K562 (cell line): ENCODE data around the gene CLIP1. TPM values are rescaled to one million over a fixed set of nuclear protein-coding genes. Genes with fewer than 3 reads are reported as not detected.

Source experiments
- CBX2 ChIP-seq: fragments of 200-600 bp; sonication (generic); IDR thresholded peaks from one replicate; pipeline ENCODE4 v1.6.1; 2012; ENCODE audit warnings: mild to moderate bottlenecking, low read length, inconsistent platforms; ENCODE audit not compliant: insufficient read depth, poor library complexity, severe bottlenecking
- CEBPG ChIP-seq, 3 experiments: fragments of 200-800 bp in 1 of 3; sonication (Bioruptor generic) in 1 of 3; sonication (generic) in 1 of 3; formaldehyde crosslinking in 1 of 3; IDR thresholded peaks in 2 of 3; conservative IDR thresholded peaks in 1 of 3; 2 replicates each; pipeline versions ENCODE4 v1.6.1 to v1.8.0; 2016 to 2022; ENCODE audit warnings: missing compliant biosample characterization in 2 of 3, missing genetic modification characterization in 2 of 3, mild to moderate bottlenecking in 1 of 3, missing genetic modification reagents in 1 of 3
- CHD4 ChIP-seq: fragments of 200-600 bp; sonication (generic); IDR thresholded peaks from 3 replicates; pipeline ENCODE4 v1.6.1; 2012; ENCODE audit warnings: low read depth, mild to moderate bottlenecking, mixed read lengths, low read length, inconsistent platforms; ENCODE audit not compliant: insufficient read depth, insufficient replicate concordance, poor library complexity, severe bottlenecking
- FOS ChIP-seq: IDR thresholded peaks from 3 replicates; pipeline ENCODE4 v1.6.1; 2011; ENCODE audit not compliant: insufficient read length; ENCODE audit errors: extremely low read depth
- FOXM1 ChIP-seq, 2 experiments: fragments of 450-650 bp in 1 of 2; sonication (generic) in 1 of 2; formaldehyde crosslinking in 1 of 2; IDR thresholded peaks; 2 replicates each; pipeline versions ENCODE4 v1.6.1 to v1.9.0; 2017 to 2022; ENCODE audit warnings: low read depth in 2 of 2, mild to moderate bottlenecking in 2 of 2, missing genetic modification reagents in 1 of 2, moderate library complexity in 1 of 2
- HNRNPUL1 ChIP-seq: fragments of 200-400 bp; formaldehyde crosslinking; IDR thresholded peaks from 2 replicates; pipeline ENCODE4 v1.6.1; 2017; ENCODE audit warnings: low read length
- LEF1 ChIP-seq: fragments of 450-650 bp; IDR thresholded peaks from 2 replicates; pipeline ENCODE4 v1.6.1; 2016; ENCODE audit warnings: mild to moderate bottlenecking
- MAFK ChIP-seq: IDR thresholded peaks from 2 replicates; pipeline ENCODE4 v1.6.1; 2011; ENCODE audit warnings: low read length, improper control_type of control experiment
- MEIS2 ChIP-seq: fragments of 450-650 bp; IDR thresholded peaks from 2 replicates; pipeline ENCODE4 v1.6.1; 2014; ENCODE audit warnings: mild to moderate bottlenecking; ENCODE audit not compliant: partially characterized antibody
- MITF ChIP-seq: IDR thresholded peaks from 2 replicates; pipeline ENCODE4 v1.6.1; 2014; ENCODE audit warnings: antibody characterized with exemption
- NCOR1 ChIP-seq: fragments of 450-650 bp; IDR thresholded peaks from 2 replicates; pipeline ENCODE4 v1.6.1; 2016; ENCODE audit warnings: mild to moderate bottlenecking, moderate library complexity
- NFATC3 ChIP-seq: fragments of 450-650 bp; IDR thresholded peaks from 2 replicates; pipeline ENCODE4 v1.6.1; 2017; ENCODE audit warnings: mild to moderate bottlenecking
- NFE2 ChIP-seq: IDR thresholded peaks from 2 replicates; pipeline ENCODE4 v1.6.1; 2014; ENCODE audit warnings: antibody characterized with exemption, low read depth
- NFIX ChIP-seq: fragments of 250-450 bp; sonication (Bioruptor Pico); IDR thresholded peaks from 2 replicates; pipeline ENCODE4 v1.4.0; 2020; ENCODE audit warnings: low read depth, mild to moderate bottlenecking, moderate library complexity
- NR2C2 ChIP-seq, 2 experiments: fragments of 200-800 bp in 1 of 2; sonication (Bioruptor generic) in 1 of 2; sonication (generic) in 1 of 2; formaldehyde crosslinking in 1 of 2; IDR thresholded peaks; 2 replicates each; pipeline versions ENCODE4 v1.6.1 to v1.8.0; 2016 to 2022; ENCODE audit warnings: mild to moderate bottlenecking in 1 of 2, missing compliant biosample characterization in 1 of 2, missing genetic modification characterization in 1 of 2, missing genetic modification reagents in 1 of 2
- PHTF2 ChIP-seq: fragments of 250-450 bp; sonication (Bioruptor Pico); IDR thresholded peaks from 2 replicates; pipeline ENCODE4 v1.5.0; 2021; ENCODE audit warnings: mild to moderate bottlenecking
- RNF2 ChIP-seq: sonication (generic); IDR thresholded peaks from 2 replicates; pipeline ENCODE4 v1.6.1; 2016
- SIX5 ChIP-seq, 2 experiments: IDR thresholded peaks; 2 replicates each; pipeline ENCODE4 v1.6.1; 2011; ENCODE audit warnings: low read length in 2 of 2, borderline replicate concordance in 1 of 2, low read depth in 1 of 2, mild to moderate bottlenecking in 1 of 2, moderate library complexity in 1 of 2; ENCODE audit not compliant: insufficient read depth in 1 of 2
- ZBTB8A ChIP-seq: fragments of 450-650 bp; IDR thresholded peaks from 2 replicates; pipeline ENCODE4 v1.6.1; 2018; ENCODE audit warnings: mild to moderate bottlenecking, moderate library complexity; ENCODE audit not compliant: partially characterized antibody
- ZC3H4 ChIP-seq: sonication (generic); formaldehyde crosslinking; IDR thresholded peaks from 2 replicates; pipeline ENCODE4 v1.9.0; 2021; ENCODE audit warnings: missing genetic modification reagents, borderline replicate concordance
- ZNF143 ChIP-seq: sonication (generic); formaldehyde crosslinking; IDR thresholded peaks from 2 replicates; pipeline ENCODE4 v1.9.0; 2022; ENCODE audit warnings: mild to moderate bottlenecking, missing genetic modification reagents
- ZNF23 ChIP-seq: fragments of 250-450 bp; sonication (Bioruptor Pico); IDR thresholded peaks from 2 replicates; pipeline ENCODE4 v1.4.0; 2020; ENCODE audit warnings: mild to moderate bottlenecking
- ZNF511 ChIP-seq: sonication (generic); formaldehyde crosslinking; IDR thresholded peaks from 2 replicates; pipeline ENCODE4 v1.8.0; 2022; ENCODE audit warnings: mild to moderate bottlenecking, missing genetic modification reagents
- ZNF766 ChIP-seq: fragments of 200-800 bp; sonication (Bioruptor generic); conservative IDR thresholded peaks from 2 replicates; pipeline ENCODE4 v1.6.1; 2016; ENCODE audit warnings: missing genetic modification characterization, missing compliant biosample characterization
- polyA plus RNA-seq, 8 experiments: library from polyadenylated mRNA; depleted of rRNA in 4 of 8; stranded (reverse) in 5 of 8; unstranded in 3 of 8; fragments of >200 nt; fragmentation: Nextera tagmentation in 2 of 8; fragmentation: Illumina TruSeq in 1 of 8; extraction: Ambion mirVana in 2 of 8; extraction: Trizol in 1 of 8; gene quantifications; 2 replicates each; pipeline versions ENCODE4 v1.2.1 to v1.2.3, GENCODE V29; 2011 to 2014; ENCODE audit warnings: inconsistent platforms in 1 of 8, missing spikeins in 1 of 8
- total RNA-seq, 7 experiments: library from RNA; depleted of rRNA in 6 of 7; stranded (reverse); fragments of >200 nt in 6 of 7; fragmentation: Illumina TruSeq in 2 of 7; extraction: Trizol in 2 of 7; gene quantifications; 2 replicates each; pipeline versions ENCODE4 v1.2.1 to v1.2.3, GENCODE V29; 2011 to 2021; ENCODE audit warnings: low replicate concordance in 1 of 7
- TF ChIP-seq, protein P1 (sequence below): fragments of 450-650 bp; IDR thresholded peaks from 2 replicates; pipeline ENCODE4 v1.6.1; 2016; ENCODE audit warnings: missing biosample characterization, missing genetic modification characterization

The CLIP1 gene
- total and polyA plus RNA-seq, 9 of the 15 experiments (the other 6 are each of a cell fraction or from before 2014, with no cell fraction given) = 5.8 to 33.9 (median 27.6) TPM

DNA sequence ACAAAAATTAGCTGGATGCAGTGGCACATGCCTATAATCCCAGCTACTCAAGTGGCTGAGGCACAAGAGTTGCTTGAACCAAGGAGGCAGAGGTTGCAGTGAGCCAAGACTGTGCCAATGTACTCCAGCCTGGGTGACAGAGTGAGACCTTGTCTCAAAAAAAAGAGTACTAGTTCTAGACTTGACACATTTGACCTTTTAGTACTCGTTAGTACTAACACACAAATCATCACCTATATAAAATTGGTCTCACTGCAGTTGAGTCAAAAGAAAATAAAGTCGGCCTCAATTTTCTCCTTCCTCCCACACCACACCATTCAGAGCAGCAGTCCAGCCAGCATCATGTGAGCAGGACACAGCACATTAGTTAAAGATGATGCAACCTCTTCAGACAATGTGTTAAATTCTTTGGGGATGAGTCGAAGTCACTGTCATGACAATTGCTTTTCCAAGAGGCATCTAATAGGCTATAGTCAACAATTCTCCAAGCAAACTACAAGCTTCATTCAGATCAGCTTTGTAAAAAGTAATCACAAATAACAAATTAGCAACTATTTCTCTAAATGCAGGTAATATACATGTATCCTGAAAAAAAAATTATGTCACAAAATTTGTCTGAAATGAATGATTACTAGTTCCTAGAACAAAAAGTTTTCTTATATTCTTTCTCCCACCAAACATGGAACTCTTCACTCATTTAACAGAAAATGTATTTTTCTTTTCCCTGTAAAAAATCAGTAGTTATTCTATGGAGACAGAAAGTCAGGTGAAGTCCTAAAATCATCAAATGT lies 55.6 kb downstream of the CLIP1 start (continued):
- TF ChIP-seq ZNF143 (CRISPR knock-in tag) = no peak
- TF ChIP-seq CBX2 = no peak
- TF ChIP-seq CEBPG (CRISPR knock-in tag; IDR thresholded peaks at IDR 0.05) = peak; percentile 98
- peak; percentile 99 to 100 for TF ChIP-seq CEBPG (tag; conservative IDR thresholded peaks at IDR 0.05 in 1 of 2, IDR thresholded peaks at IDR 0.05 in 1 of 2)
- peak; percentile 73 for TF ChIP-seq MEIS2
- TF ChIP-seq RNF2 = no peak
- no peak for TF ChIP-seq CHD4
- no peak for TF ChIP-seq HNRNPUL1
- no peak for TF ChIP-seq SIX5 (IDR thresholded peaks at IDR 0.05; ENCODE audit: borderline replicate concordance in 1 of 2, insufficient read depth in 1 of 2, low read depth in 1 of 2, low read length in 2 of 2)
- no peak for TF ChIP-seq FOS
- no peak for TF ChIP-seq NFATC3
- no peak for TF ChIP-seq NR2C2 (CRISPR knock-in tag; IDR thresholded peaks at IDR 0.05)
- TF ChIP-seq NR2C2 (tag; IDR thresholded peaks at IDR 0.05) = peak; percentile 64; the same call in 1 of the 2 replicates
- TF ChIP-seq MITF = no peak
- peak; percentile 95 for TF ChIP-seq ZNF766 (CRISPR knock-in tag)
- TF ChIP-seq ZC3H4 (CRISPR knock-in tag) = no peak
- TF ChIP-seq, protein P1, sequence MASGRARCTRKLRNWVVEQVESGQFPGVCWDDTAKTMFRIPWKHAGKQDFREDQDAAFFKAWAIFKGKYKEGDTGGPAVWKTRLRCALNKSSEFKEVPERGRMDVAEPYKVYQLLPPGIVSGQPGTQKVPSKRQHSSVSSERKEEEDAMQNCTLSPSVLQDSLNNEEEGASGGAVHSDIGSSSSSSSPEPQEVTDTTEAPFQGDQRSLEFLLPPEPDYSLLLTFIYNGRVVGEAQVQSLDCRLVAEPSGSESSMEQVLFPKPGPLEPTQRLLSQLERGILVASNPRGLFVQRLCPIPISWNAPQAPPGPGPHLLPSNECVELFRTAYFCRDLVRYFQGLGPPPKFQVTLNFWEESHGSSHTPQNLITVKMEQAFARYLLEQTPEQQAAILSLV (tag) = peak; percentile 95
- TF ChIP-seq PHTF2 (CRISPR knock-in tag) = peak; percentile 21; the same call in 1 of the 2 replicates
- TF ChIP-seq ZNF511 (CRISPR knock-in tag) = no peak
- no peak for TF ChIP-seq ZNF23
- no peak for TF ChIP-seq NFIX (CRISPR knock-in tag)
- peak; percentile 57; the same call in 1 of the 2 replicates for TF ChIP-seq LEF1
- no peak for TF ChIP-seq FOXM1 (IDR thresholded peaks at IDR 0.05; ENCODE audit: low read depth)
- no peak for TF ChIP-seq FOXM1 (CRISPR knock-in tag; IDR thresholded peaks at IDR 0.05; ENCODE audit: low read depth)
- peak; percentile 32; the same call in 1 of the 2 replicates for TF ChIP-seq NFE2
- peak; percentile 38; the same call in 1 of the 2 replicates for TF ChIP-seq MAFK
- TF ChIP-seq ZBTB8A = no peak
- no peak for TF ChIP-seq NCOR1
